Esophagus muscularis mucosa (tissue), 4 donors: ENCODE data around the gene DNAJC15. TPM values are rescaled to one million over a fixed set of nuclear protein-coding genes. Genes with fewer than 3 reads are reported as not detected.
"Not testable (repeated sequence)": the region's sequence is repeated elsewhere in the genome, so short reads cannot be mapped to it uniquely, and the experiment has no call there.

ENCODE experiments used
- DNase-seq: peaks from one replicate; pipeline ENCODE4 v3.0.0-alpha.2; 2017; ENCODE audit errors: extremely low spot score
- H3K27ac ChIP-seq, 4 donors: fragments of 200-600 bp; sonication (generic); replicated peaks in 1 of 4; 1 replicate in 3 of 4; 2 replicates in 1 of 4; pipeline ENCODE4 v1.5.1; 2016 to 2019; ENCODE audit warnings: mild to moderate bottlenecking in 1 of 4
- H3K27me3 ChIP-seq, 4 donors: fragments of 200-600 bp; sonication (generic); one replicate each; pipeline versions ENCODE4 v1.5.1 to v1.6.0; 2016 to 2019
- H3K36me3 ChIP-seq, 4 donors: fragments of 200-600 bp; sonication (generic); one replicate each; pipeline ENCODE4 v1.5.1; 2016 to 2019
- H3K4me1 ChIP-seq, 4 donors: fragments of 200-600 bp; sonication (generic); one replicate each; pipeline ENCODE4 v1.5.1; 2016 to 2019
- H3K4me3 ChIP-seq, 4 donors: fragments of 200-600 bp; sonication (generic); 1 replicate in 2 of 4; 2 replicates in 2 of 4; pipeline ENCODE4 v1.5.1; 2016 to 2019; ENCODE audit warnings: mild to moderate bottlenecking in 4 of 4, moderate library complexity in 1 of 4
- H3K9me3 ChIP-seq, 4 donors: fragments of 200-600 bp; sonication (generic); 1 replicate in 3 of 4; 2 replicates in 1 of 4; pipeline ENCODE4 v1.5.1; 2016 to 2019
- CTCF ChIP-seq, 3 experiments: fragments of 200-600 bp in 2 of 3; fragments of 450-650 bp in 1 of 3; sonication (generic) in 2 of 3; IDR thresholded peaks; one replicate each; pipeline ENCODE4 v1.5.1; 2017 to 2019; ENCODE audit warnings: antibody characterized with exemption in 3 of 3, mild to moderate bottlenecking in 2 of 3, moderate library complexity in 1 of 3
- EP300 ChIP-seq: sonication (generic); formaldehyde crosslinking; IDR thresholded peaks from one replicate; pipeline ENCODE4 v1.6.1; 2017; ENCODE audit warnings: antibody characterized with exemption
- POLR2A ChIP-seq: fragments of 450-650 bp; IDR thresholded peaks from one replicate; pipeline ENCODE4 v1.6.1; 2017; ENCODE audit warnings: antibody characterized with exemption, moderate library complexity, mild to moderate bottlenecking, low read depth
- POLR2AphosphoS5 ChIP-seq, 2 donors: sonication (generic); formaldehyde crosslinking; IDR thresholded peaks; one replicate each; pipeline ENCODE4 v1.6.1; 2017; ENCODE audit warnings: antibody characterized with exemption in 2 of 2
- WGBS: methylation state at CpG from one replicate; pipeline ENCODE4 v1.1.5; 2018; 5-methylcytosine and 5-hydroxymethylcytosine counted together
- intact Hi-C: fragments of 100-400 bp; cut with DNase I; formaldehyde crosslinking; loops from one replicate; pipeline ENCODE4 v1.15.1; 2023
- total RNA-seq, 4 donors: library from RNA; depleted of rRNA; stranded (reverse); fragments of >200 nt; gene quantifications; one replicate each; pipeline versions ENCODE4 v1.1.0 to v1.2.1, GENCODE V29; 2016

The DNAJC15 gene
- total RNA-seq, 4 donors from 2014 or later = 13.3 to 19.8 (median 13.6) TPM

- no peak for TF ChIP-seq POLR2AphosphoS5 (IDR thresholded peaks at IDR 0.05)
- TF ChIP-seq EP300 = no peak
- TF ChIP-seq POLR2A = no peak
- no peak for TF ChIP-seq CTCF (IDR thresholded peaks at IDR 0.05)
- DNase-seq = no peak
- intact Hi-C loops = no loop called here
- no peaks in the 10 kb centered on the region for H3K27me3 ChIP-seq
- 98% methylated on average over 2 of the region's 2 CpGs for WGBS
- no peaks in the 10 kb centered on the region for H3K9me3 ChIP-seq
- H3K36me3 ChIP-seq = no peaks in the 10 kb centered on the region
- peaks cover 14 to 45% (median 32%) of the 10 kb centered on the region in 4 donors for H3K4me1 ChIP-seq
- H3K4me3 ChIP-seq = no peak overlapping the region
- H3K27ac ChIP-seq = no peak overlapping the region
Observed at GRCh38 chr13:43039966-43040365, 16.6 kb downstream of the DNAJC15 start.

GRCh38 chr13:43040581-43041368 lies 17.4 kb downstream of the DNAJC15 start:
- H3K27ac ChIP-seq, H3K36me3 ChIP-seq, H3K4me3 ChIP-seq, intact Hi-C loops, H3K9me3 ChIP-seq, H3K27me3 ChIP-seq, DNase-seq: not testable (repeated sequence)
- peaks cover 14 to 47% (median 33%) of the 10 kb centered on the region in 4 donors for H3K4me1 ChIP-seq
- 95% methylated on average over 9 of the region's 13 CpGs for WGBS

- Histone ChIP-seq H3K27me3 (no peaks in the 10 kb centered on the region), H3K4me1 (peaks cover 8 to 41% (median 28%) of the 10 kb centered on the region in 4 donors), H3K36me3 (peaks cover 0 to under 1% (median 0%) of the 10 kb centered on the region in 4 donors), H3K9me3 (no peaks in the 10 kb centered on the region), H3K4me3 (no peak overlapping the region), H3K27ac (no peak overlapping the region)
- DNase-seq = no peak
- WGBS = 95% methylated on average over 1 of the region's 1 CpG
- intact Hi-C loops = no loop called here
- no peak for TF ChIP-seq CTCF (IDR thresholded peaks at IDR 0.05)
- TF ChIP-seq POLR2AphosphoS5 (IDR thresholded peaks at IDR 0.05) = no peak
- no peak for TF ChIP-seq EP300
- TF ChIP-seq POLR2A = no peak
Observed at GRCh38 chr13:43041369-43041921, 18.1 kb downstream of the DNAJC15 start.

GRCh38 chr13:43042410-43042921 lies 19.1 kb downstream of the DNAJC15 start:
- no peak for DNase-seq
- H3K27ac ChIP-seq = no peak overlapping the region
- no peaks in the 10 kb centered on the region for H3K9me3 ChIP-seq
- peaks cover 0 to 5% (median 0%) of the 10 kb centered on the region in 4 donors for H3K36me3 ChIP-seq
- H3K27me3 ChIP-seq = no peaks in the 10 kb centered on the region
- TF ChIP-seq POLR2A (no peak), EP300 (no peak), POLR2AphosphoS5 (IDR thresholded peaks at IDR 0.05) (no peak), CTCF (IDR thresholded peaks at IDR 0.05) (no peak)
- intact Hi-C loops = no loop called here
- H3K4me3 ChIP-seq = no peak overlapping the region
- peaks cover 0 to 31% (median 21%) of the 10 kb centered on the region in 4 donors for H3K4me1 ChIP-seq

GRCh38 chr13:43044720-43045301 lies 21.4 kb downstream of the DNAJC15 start:
- intact Hi-C loops = no loop called here
- peaks cover 0 to 26% (median 13%) of the 10 kb centered on the region in 4 donors for H3K4me1 ChIP-seq
- TF ChIP-seq EP300 = no peak
- TF ChIP-seq POLR2A = no peak
- no peak for TF ChIP-seq POLR2AphosphoS5 (IDR thresholded peaks at IDR 0.05)
- no peak for TF ChIP-seq CTCF (IDR thresholded peaks at IDR 0.05)
- 89% methylated on average over 5 of the region's 5 CpGs for WGBS
- no peaks in the 10 kb centered on the region for H3K27me3 ChIP-seq
- no peak overlapping the region for H3K4me3 ChIP-seq
- H3K9me3 ChIP-seq = no peaks in the 10 kb centered on the region
- DNase-seq = no peak
- peaks cover 0 to 5% (median 0%) of the 10 kb centered on the region in 4 donors for H3K36me3 ChIP-seq
- H3K27ac ChIP-seq = peak overlapping the region in 2 of 4 donors; percentile 17 to 42

GRCh38 chr13:43045302-43045773 lies 22.0 kb downstream of the DNAJC15 start:
- H3K27me3 ChIP-seq, intact Hi-C loops, H3K36me3 ChIP-seq, H3K4me3 ChIP-seq, DNase-seq, H3K9me3 ChIP-seq: not testable (repeated sequence)
- Histone ChIP-seq H3K4me1 (peaks cover 0 to 26% (median 13%) of the 10 kb centered on the region in 4 donors), H3K27ac (peak overlapping the region in 2 of 4 donors; percentile 17 to 42)
- WGBS = 86% methylated on average over 10 of the region's 10 CpGs
